GM18870 (cell line): ENCODE measurements around the gene ZMIZ1.

Experiments used
- ATAC-seq: cut with Tn5 transposase; IDR thresholded peaks from one replicate; pipeline ENCODE4 v1.9.1; 2021; ENCODE audit warnings: moderate library complexity; ENCODE audit not compliant: unreplicated experiment

Gene ZMIZ1, protein sequence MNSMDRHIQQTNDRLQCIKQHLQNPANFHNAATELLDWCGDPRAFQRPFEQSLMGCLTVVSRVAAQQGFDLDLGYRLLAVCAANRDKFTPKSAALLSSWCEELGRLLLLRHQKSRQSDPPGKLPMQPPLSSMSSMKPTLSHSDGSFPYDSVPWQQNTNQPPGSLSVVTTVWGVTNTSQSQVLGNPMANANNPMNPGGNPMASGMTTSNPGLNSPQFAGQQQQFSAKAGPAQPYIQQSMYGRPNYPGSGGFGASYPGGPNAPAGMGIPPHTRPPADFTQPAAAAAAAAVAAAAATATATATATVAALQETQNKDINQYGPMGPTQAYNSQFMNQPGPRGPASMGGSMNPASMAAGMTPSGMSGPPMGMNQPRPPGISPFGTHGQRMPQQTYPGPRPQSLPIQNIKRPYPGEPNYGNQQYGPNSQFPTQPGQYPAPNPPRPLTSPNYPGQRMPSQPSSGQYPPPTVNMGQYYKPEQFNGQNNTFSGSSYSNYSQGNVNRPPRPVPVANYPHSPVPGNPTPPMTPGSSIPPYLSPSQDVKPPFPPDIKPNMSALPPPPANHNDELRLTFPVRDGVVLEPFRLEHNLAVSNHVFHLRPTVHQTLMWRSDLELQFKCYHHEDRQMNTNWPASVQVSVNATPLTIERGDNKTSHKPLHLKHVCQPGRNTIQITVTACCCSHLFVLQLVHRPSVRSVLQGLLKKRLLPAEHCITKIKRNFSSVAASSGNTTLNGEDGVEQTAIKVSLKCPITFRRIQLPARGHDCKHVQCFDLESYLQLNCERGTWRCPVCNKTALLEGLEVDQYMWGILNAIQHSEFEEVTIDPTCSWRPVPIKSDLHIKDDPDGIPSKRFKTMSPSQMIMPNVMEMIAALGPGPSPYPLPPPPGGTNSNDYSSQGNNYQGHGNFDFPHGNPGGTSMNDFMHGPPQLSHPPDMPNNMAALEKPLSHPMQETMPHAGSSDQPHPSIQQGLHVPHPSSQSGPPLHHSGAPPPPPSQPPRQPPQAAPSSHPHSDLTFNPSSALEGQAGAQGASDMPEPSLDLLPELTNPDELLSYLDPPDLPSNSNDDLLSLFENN

DNA sequence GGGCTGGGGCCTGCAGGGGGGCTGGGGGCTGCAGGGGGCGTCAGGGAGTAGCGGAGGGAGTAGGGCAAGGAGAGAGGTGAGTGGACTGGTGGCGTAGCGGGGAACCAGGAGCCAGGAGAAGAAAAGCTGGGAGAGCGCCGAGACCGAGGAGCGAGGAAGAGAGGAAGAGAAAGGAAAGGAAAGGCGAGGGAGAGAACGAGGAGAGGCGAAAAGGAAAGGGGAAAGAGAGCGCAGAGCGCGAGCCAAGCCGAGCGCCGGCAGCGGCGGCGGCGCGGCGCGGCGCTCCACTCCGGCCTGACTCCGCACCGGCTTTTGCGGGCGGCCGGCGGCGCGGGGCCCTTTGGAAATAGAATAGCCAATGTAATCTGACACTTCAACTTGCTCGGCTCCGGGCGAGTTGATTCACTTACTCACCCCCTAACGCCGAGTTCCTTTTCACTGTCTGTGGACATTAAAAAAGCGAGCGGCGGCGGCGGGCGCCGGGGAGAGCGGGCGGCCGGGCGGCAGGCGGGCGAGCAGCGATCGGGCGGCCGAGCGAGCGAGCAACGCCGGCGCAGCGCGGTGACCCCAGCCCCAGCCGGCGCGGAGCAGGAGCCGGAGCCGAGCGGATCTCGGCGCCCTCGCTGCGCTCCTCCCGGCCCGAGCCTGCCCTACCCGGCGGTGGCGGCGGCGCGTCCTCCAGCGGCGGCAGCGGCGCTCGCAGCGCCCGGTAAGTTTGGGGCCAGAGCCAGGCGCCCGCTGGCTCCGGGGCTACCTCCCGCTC is at the start of gene ZMIZ1:
TSS of gene ZMIZ1 (plus strand) at position 405 of the 763 bp plus-strand sequence. CDS start 132,667 bp downstream, outside the sequence.
- peak; percentile 72 for ATAC-seq

DNA sequence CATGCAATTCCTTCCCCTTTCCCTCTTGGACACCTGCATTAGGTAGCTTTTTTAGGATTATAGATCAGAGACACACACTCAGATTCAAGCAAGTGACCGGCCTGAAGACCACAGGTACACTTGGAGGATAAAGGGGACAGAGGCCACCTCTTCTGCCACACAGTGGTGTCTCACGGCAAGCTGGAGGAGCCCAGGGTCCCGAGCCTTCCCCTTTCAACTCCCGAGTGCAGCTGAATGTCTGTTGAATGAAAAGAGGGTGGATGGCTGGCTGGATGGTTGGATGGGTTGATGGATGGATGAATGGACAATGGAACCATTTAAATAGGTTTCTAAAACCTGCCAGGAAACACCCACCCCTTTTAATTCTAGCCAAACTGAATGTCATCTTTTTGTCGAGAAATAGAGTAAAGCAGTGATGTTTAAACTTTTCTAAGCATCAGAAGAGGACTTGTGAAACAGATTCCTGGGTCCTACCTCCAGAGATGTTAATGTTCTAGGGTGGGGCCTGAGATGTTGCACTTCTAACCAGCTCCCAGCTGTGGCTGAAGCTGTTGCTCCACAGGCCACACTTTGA is 49.2 kb upstream of the ZMIZ1 start:
- ATAC-seq, result no peak

DNA sequence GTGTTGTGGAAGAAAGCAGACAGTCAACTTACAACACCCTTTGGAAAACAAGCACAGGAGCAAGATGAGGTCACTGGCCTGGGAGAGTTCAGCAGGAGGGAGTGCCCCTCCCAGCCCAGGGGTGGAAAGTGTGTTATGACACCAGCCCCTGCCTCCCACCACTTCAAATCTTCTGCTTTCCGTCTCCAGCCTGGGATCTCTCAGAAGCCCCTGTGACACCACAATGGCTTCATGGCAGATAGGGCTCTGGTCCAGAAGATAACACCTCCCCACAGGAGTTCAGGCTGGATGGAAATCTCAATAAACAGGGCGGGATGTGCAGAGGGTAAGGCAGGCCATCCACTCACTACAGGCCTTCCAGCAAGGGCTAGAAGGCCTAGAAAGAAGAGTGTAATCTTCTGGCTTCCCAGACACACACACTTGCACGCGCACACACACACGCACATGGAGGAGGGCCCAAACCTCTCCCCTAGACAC is 48.7 kb upstream of the ZMIZ1 start:
- ATAC-seq, result no peak

DNA sequence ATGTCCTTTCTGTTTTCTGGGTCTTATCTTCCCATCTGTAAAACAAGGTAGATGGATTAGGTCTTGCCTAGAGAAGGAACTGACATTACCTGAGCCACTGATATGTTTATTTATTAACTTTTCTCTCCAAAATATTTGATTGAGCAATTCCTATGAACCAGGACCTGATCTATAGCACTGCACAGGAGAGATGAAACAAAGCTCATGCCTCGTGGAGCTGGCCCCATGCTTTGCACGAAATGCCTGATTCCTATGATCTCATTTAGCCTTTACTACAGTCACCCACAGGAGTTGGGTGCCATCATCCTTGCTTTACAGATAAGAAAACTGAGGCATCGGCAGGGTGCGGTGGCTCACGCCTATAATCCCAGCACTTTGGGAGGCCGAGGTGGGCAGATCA is 48.2 kb upstream of the ZMIZ1 start:
- ATAC-seq, result no peak

DNA sequence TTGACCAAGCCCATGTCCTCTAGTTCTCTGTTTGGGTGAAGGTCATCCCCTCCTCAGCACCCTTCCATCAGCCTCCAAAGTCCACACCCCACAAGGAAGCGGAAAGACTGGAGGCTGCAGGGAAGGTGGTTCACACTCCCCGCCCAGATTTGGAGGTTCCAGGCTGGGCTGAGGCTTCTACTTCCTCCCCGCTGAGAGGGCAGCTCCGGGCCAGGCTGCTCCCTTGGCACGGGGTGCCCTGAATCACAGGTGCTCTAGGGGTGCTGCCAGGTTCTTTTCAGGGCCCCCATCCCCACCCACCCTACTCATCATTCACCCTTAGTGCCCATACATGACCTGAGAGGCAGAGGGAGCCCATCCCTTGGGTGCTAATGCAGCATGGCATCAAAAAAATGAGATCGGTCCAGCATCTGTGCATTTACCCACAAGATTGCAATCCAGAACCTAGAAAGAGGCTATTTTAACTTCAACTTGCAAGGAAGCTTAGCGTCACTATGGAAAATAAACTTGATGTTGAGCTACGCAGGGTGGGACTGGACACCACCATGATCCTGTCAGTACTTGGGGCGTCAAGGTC is 47.3 kb upstream of the ZMIZ1 start:
- ATAC-seq, result no peak

DNA sequence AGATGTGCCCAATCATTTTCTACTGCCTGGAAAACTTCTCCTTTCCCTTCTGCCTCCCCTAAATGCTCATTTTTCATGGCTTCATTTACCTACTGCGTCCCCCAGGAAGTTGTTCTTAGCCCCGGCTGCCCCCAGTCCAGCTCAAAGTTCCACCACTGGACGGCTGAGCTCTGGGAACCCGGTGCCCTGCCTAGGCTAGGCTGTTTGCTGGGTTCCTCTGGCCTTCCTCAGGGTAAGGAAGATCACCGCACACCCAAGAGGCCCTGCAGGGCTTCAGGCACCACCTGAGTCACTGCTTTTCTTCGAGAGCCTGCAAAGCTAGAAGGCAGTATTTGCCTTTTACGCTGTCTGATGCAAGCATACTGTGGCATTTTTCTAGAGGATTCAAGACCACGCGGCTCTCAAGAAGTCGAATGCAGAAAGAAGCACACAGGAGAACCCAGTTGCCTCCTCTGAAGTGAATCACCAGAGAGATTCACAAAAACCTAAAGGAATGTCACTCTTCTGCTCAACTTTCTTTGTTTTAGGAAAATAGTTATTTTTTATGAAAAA is 46.7 kb upstream of the ZMIZ1 start:
- no peak for ATAC-seq

DNA sequence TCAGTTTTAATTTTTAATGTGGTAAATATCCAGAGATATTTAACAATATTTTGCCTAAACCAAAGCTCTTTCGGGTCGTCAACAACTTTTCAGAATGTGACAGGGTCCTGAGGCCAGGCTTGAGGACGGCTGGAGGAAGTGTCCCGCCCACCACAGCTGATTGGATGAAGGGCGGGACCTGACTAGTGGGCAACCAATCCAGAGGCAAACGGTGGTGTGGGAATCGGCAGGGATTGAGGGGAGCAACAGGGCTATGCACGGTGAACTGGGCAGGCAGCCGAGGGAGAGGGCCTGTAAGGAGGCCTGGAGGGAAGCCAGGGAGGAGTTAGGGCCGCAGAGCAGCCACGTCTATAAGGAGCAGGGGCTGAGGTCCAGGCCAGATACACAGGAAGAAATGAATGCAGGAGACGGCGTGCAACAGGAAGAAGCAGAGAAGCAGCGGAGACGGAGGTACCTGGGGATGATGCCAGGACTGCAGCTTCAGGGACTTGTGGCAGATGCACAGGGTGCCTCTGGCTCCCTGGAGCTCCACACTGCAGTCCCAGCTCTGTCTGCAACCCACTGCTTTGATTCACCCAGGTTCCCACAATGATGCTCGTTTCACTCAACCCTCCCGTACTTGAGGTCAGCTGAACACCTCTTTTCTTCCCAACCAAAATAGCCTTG is 46.1 kb upstream of the ZMIZ1 start:
- ATAC-seq, result no peak

DNA sequence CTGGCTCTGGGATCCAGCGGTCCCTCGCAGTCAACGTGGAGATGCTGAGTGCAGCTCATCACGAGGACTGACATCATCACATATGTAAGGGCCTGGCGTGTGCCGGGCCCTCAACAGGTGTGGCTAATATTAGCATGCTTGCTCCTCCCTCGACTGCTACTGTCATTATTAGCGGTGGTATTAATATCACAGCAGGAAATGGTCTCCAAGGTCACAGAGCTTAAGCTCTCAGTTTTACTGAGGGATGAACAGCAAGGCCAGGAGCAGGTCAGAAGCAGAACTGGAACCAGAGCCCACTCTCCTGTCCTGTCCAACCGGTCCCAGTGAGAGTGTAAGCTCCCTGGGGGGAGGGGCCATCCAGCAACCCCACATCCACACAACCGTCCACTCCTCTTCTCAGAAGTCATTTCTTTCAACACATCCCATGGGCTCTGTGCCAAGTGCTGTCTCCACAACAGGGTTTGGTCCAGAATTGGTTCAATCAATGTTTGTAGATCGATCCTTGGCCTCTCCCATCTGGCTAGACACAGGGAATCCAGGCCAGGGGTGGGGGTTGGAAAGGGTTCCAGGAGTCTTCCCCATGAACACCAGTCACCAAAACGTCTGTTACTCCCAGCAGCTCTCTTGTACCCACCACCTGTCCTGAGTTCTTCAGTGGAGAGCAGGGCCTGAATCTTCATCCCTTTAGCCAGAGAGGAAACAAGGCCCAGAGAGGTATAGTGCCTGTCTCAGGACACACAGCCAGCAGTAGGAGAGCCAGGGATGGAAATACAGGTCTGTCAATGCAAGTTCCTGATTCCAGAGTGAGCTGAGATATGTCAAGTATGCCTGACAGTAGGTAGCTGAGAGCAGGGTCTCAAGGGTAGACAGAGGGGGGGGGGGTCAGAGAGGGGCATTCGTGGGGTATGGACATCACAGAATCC is 45.3 kb upstream of the ZMIZ1 start:
- no peak for ATAC-seq

DNA sequence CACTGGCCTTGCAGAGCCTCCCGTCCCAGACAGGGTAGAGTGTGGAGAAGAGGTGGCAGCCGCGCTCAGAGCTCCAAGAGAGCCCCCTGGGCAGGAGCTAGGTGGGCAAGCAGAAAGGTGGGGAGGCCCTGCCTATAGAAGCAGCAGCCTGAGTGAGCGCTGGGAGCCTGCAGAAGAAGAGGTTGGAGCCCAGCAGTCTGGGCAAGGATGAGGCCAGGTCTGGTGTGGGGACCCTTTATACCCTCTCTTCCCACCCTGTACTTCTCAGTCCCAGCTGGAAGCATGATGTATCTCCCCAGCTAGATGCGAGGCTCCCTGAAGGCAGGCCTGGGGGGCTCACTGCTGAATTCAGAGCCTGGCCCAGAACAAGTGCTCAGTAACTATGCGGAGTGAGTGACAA is 44.5 kb upstream of the ZMIZ1 start:
- ATAC-seq, result no peak

DNA sequence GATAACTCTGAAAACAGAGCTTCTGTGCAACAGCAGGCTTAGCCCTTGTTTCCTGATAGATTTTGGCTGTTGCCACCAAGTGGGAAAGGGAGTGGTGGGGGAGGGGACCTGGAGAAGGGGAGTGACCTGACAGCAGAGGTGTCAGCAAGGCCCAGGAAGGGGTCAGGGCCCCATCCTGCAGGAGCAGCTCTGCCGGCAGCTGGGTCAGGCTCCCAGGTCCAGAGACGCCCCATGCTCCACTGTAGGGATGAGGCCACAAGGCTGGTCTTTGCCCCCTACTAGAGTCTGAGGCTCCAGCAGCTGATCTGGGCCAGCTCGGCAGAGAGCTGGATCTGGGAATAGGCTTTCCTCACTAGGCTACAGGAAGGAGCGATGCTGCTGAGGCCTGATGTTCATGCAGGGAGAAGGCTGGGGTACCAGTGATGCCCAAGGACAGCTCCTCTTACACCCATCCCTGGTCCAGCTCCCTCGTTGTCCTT is 44.0 kb upstream of the ZMIZ1 start:
- no peak for ATAC-seq

DNA sequence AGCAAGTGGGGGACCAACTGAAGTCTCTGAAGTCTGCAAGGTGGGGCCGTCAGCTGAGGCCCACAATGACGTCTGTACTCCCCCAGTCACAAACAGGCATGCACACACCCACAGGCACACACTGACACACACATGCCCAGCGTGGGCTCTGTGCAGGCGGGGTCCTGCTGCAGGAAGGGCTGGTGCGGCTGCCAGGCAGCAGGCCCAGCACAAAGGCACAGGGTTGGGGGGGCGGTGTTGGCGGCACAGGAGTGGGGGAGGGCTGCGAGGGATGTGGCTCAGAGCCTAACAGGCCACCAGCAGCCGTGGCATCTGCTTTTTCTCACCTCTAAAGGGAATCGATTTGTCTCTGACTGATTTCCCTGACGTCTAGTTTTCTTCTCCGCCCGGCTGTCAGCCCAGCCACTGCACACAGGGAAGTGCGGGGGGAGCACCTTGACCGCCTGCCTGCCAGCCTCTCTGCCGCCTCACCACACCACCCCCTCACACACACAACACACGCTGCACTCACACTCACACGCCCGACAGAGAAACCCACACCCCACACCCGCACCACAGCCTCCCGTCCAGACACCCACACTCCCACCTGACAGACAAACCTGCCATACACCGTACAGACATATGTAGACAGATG is 43.5 kb upstream of the ZMIZ1 start:
- ATAC-seq, result no peak

DNA sequence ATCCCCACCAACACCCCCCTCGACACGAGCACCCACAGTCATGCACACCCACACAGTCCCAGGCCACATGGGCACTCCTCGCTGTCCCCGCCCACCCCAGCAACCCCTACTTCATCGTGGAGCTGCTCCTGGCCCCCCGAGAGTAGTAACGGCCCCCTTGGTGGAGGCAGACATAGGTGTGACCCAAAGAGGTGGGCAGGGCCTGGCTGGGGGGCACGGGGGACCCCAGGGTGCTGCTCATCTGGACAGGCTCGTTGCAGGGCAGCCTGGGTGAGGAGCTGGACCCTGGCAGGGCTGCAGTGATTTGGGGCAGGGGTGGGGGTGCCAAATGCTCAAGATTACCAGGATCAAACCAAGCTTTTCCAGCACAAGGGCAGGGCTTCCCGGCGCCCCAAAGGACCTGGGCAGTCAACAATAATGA is 42.4 kb upstream of the ZMIZ1 start:
- ATAC-seq, result no peak

DNA sequence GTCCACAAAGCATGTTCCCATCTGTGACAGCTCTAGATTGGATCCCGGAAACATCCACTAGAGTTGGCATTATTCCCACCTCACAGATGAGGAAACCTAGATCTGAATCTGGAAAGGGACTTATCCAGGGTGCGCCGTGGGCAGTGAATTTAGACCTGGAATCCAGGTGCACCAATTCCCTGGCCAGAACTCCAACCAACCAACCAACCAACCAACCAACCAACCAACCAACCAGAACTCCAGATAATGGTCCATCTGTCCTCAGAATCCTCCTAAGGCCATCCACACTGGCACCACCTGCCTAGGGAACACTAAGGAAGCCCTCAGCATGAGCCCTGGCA is 42.0 kb upstream of the ZMIZ1 start:
- ATAC-seq, result no peak

DNA sequence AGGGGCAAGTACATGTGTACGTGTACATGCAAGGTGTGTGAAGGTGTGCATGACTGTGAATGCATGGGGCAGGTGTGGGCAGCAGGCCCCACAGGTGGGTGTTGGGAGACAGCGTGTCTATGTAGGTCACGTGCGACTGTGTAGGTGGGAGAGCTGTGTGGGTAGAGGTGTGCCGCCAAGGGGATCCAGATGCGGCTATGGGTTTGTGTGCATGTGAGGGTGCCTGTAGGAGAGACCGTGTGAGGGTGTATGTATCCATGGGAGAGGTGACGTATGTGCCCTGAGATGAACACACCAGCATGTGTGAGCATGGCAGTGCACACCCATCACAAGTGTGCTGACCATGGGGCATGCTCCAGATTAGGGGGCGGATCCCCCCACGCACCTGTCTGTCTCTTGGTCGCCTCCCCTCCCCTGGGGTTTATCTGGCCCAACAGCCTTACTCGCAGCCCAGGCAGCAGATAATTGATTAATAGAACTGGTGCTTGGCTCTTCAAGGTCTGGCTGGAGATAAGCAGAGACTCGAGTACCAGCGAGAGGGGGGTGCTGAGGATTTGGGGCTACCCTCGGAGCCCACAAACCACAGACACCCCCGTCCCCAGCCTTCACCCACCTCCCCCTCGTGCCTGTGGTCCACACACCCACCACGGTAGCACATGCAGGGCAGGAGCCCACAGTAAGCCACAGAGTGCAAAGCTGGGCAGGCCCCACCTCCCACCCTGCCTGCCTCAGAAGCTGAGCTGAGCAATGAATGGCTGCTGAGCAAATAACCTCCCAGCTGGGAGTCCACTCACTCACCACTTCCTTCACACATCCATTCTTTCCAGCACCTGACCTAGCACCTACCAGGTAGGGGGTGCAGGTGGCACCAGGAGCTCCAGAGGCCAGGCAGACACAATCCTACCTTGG is 41.4 kb upstream of the ZMIZ1 start:
- no peak for ATAC-seq

DNA sequence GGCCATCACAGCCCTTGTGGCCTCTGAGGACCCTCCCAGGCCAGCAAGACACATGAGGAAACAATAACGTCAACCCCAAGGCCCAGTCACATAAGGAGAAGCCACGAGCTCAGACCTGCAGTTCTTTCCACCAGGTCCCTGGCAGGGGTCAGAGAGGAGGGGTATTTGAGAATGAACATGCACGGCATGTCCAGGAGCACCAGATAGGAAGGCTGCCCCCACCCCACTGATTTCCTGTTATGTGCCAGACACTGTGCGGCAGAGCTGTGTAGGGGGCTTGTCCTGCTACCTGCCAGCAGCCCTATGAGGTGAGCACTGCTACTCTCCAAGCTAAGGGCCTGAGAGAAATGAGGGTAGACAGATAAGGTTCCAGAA is 40.7 kb upstream of the ZMIZ1 start:
- ATAC-seq, result no peak

DNA sequence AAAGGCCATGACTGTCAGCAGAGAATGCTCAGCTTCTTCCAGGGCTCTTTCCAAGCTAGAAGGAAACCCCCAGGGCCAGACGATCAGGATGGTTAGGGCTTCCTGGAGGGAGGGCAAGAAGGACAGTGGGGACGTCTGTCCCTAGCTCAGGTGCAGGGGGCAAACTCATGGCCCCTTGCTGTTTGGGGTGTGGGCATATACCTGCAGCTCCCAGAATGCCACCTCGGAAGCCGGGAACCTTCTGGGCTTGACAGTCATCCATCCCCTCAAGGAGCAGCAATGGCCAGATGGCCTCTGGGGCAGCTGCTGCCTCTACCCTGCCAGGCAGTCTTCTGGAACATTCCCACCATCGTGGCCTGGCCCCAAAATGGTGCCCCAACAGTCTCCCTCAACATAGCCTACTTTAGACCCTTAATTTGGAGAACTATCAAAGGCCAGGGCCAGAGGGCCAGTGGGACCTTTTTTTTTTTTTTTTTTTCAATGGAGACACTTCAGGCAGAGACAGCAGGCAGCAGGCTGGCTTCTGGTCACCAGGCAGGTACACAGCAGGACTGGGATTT is 40.2 kb upstream of the ZMIZ1 start:
- no peak for ATAC-seq
